ENCODE results near the gene PFDN4. TPM values are rescaled to one million over a fixed set of nuclear protein-coding genes. Genes with fewer than 3 reads are reported as not detected.

Gene PFDN4
- 75.4 TPM for polyA plus RNA-seq (2013, experiment 1 of 2)
- 70.5 TPM for polyA plus RNA-seq (2013, experiment 2 of 2)

GRCh38 chr20:54207743-54208547 is at the start of gene PFDN4:
PFDN4 (plus strand) TSS chr20:54208087; CDS start chr20:54208101, 14 bp downstream.
- Histone ChIP-seq H2BK15ac (ENCODE audit: low read depth, poor library complexity, severe bottlenecking) (peak within 1 kb of the TSS; percentile 17), H2AFZ (ENCODE audit: low read depth, low read length) (peak within 1 kb of the TSS; percentile 79), H2BK12ac (ENCODE audit: low read length in 2 of 2) (peak within 1 kb of the TSS; percentile 97 to 99), H4K8ac (ENCODE audit: low read length) (peak within 1 kb of the TSS; percentile 100), H2BK5ac (ENCODE audit: low read depth, low read length, poor library complexity, severe bottlenecking) (peak within 1 kb of the TSS; percentile 100), H2AK5ac (ENCODE audit: low read length, severe bottlenecking) (no peak within 1 kb of the TSS), H3K23ac (ENCODE audit: low read length in 2 of 2) (peak within 1 kb of the TSS; percentile 57 to 79), H3K18ac (ENCODE audit: low read depth in 1 of 2, low read length in 2 of 2) (peak within 1 kb of the TSS; percentile 99), H3K4me2 (ENCODE audit: low read length, poor library complexity, severe bottlenecking) (peak within 1 kb of the TSS; percentile 86), H3K4me1 (ENCODE audit: control insufficient read depth, insufficient read depth, low read depth, low read length) (peaks cover 2% of the 10 kb centered on the region), H2BK120ac (ENCODE audit: low read depth, low read length) (peak within 1 kb of the TSS; percentile 100), H3K4me3 (ENCODE audit: insufficient read depth in 1 of 2, low read depth in 1 of 2, low read length in 2 of 2) (peak within 1 kb of the TSS; percentile 97 to 98), H3K27me3 (ENCODE audit: control insufficient read depth in 1 of 2, insufficient read depth in 1 of 2, low read length in 2 of 2) (peaks cover 0 to 7% of the 10 kb centered on the region in 2 experiments), H3K9me3 (ENCODE audit: control insufficient read depth, low read length) (no peaks in the 10 kb centered on the region), H3K79me1 (replicated peaks; ENCODE audit: low read length, poor library complexity, severe bottlenecking) (peaks cover 19% of the 10 kb centered on the region), H3K14ac (ENCODE audit: low read length in 2 of 2) (peak within 1 kb of the TSS in 1 of 2 experiments; percentile 99), H3K36me3 (ENCODE audit: control insufficient read depth in 1 of 2, insufficient read depth in 2 of 2, low read depth in 1 of 2, low read length in 2 of 2) (peaks cover 0 to 4% of the 10 kb centered on the region in 2 experiments), H3K27ac (ENCODE audit: low read length, poor library complexity, severe bottlenecking) (peak within 1 kb of the TSS; percentile 96), H3K4ac (ENCODE audit: low read depth in 1 of 2, low read length in 2 of 2) (peak within 1 kb of the TSS; percentile 93 to 100), H4K91ac (ENCODE audit: low read length) (peak within 1 kb of the TSS; percentile 100), H3K9ac (ENCODE audit: low read length) (peak within 1 kb of the TSS; percentile 99)
- peak; percentile 89 for DNase-seq
- WGBS: under 1% methylated on average over 68 of the region's 76 CpGs

- H3K9me3 ChIP-seq (ENCODE audit: control insufficient read depth, low read length): no peaks in the 10 kb centered on the region
- 44% methylated on average over 1 of the region's 3 CpGs for WGBS
- H2AFZ ChIP-seq (ENCODE audit: low read depth, low read length): no peak overlapping the region
- no peak overlapping the region for H4K8ac ChIP-seq (ENCODE audit: low read length)
- no peak overlapping the region for H2BK15ac ChIP-seq (ENCODE audit: low read depth, poor library complexity, severe bottlenecking)
- no peaks in the 10 kb centered on the region for H3K36me3 ChIP-seq (ENCODE audit: control insufficient read depth in 1 of 2, insufficient read depth in 2 of 2, low read depth in 1 of 2, low read length in 2 of 2)
- no peak overlapping the region for H2BK5ac ChIP-seq (ENCODE audit: low read depth, low read length, poor library complexity, severe bottlenecking)
- no peak overlapping the region for H4K91ac ChIP-seq (ENCODE audit: low read length)
- DNase-seq: no peak
- H3K4ac ChIP-seq (ENCODE audit: low read depth in 1 of 2, low read length in 2 of 2): no peak overlapping the region
- no peak overlapping the region for H3K4me3 ChIP-seq (ENCODE audit: insufficient read depth in 1 of 2, low read depth in 1 of 2, low read length in 2 of 2)
- H3K27me3 ChIP-seq (ENCODE audit: control insufficient read depth in 1 of 2, insufficient read depth in 1 of 2, low read length in 2 of 2): peaks cover 27 to 39% of the 10 kb centered on the region in 2 experiments
- H2BK12ac ChIP-seq (ENCODE audit: low read length in 2 of 2): no peak overlapping the region
- peaks cover 1% of the 10 kb centered on the region for H3K4me1 ChIP-seq (ENCODE audit: control insufficient read depth, insufficient read depth, low read depth, low read length)
- H3K27ac ChIP-seq (ENCODE audit: low read length, poor library complexity, severe bottlenecking): no peak overlapping the region
- H3K79me1 ChIP-seq (replicated peaks; ENCODE audit: low read length, poor library complexity, severe bottlenecking): no peaks in the 10 kb centered on the region
- H3K9ac ChIP-seq (ENCODE audit: low read length): no peak overlapping the region
- no peak overlapping the region for H3K18ac ChIP-seq (ENCODE audit: low read depth in 1 of 2, low read length in 2 of 2)
- H3K4me2 ChIP-seq (ENCODE audit: low read length, poor library complexity, severe bottlenecking): no peak overlapping the region
- no peak overlapping the region for H2BK120ac ChIP-seq (ENCODE audit: low read depth, low read length)
- H2AK5ac ChIP-seq (ENCODE audit: low read length, severe bottlenecking): no peak overlapping the region
- H3K23ac ChIP-seq (ENCODE audit: low read length in 2 of 2): no peak overlapping the region
- no peak overlapping the region for H3K14ac ChIP-seq (ENCODE audit: low read length in 2 of 2)
Observed at GRCh38 chr20:54158226-54158625, 49.7 kb upstream of the PFDN4 start.

- Histone ChIP-seq H3K36me3 (ENCODE audit: control insufficient read depth in 1 of 2, insufficient read depth in 2 of 2, low read depth in 1 of 2, low read length in 2 of 2) (no peaks in the 10 kb centered on the region), H2BK15ac (ENCODE audit: low read depth, poor library complexity, severe bottlenecking) (no peak overlapping the region), H3K18ac (ENCODE audit: low read depth in 1 of 2, low read length in 2 of 2) (no peak overlapping the region), H3K14ac (ENCODE audit: low read length in 2 of 2) (no peak overlapping the region), H2BK5ac (ENCODE audit: low read depth, low read length, poor library complexity, severe bottlenecking) (no peak overlapping the region), H3K4me3 (ENCODE audit: insufficient read depth in 1 of 2, low read depth in 1 of 2, low read length in 2 of 2) (no peak overlapping the region), H4K8ac (ENCODE audit: low read length) (no peak overlapping the region), H3K9me3 (ENCODE audit: control insufficient read depth, low read length) (no peaks in the 10 kb centered on the region), H3K23ac (ENCODE audit: low read length in 2 of 2) (no peak overlapping the region), H2BK120ac (ENCODE audit: low read depth, low read length) (no peak overlapping the region), H3K27ac (ENCODE audit: low read length, poor library complexity, severe bottlenecking) (no peak overlapping the region), H3K27me3 (ENCODE audit: control insufficient read depth in 1 of 2, insufficient read depth in 1 of 2, low read length in 2 of 2) (peaks cover 27 to 44% of the 10 kb centered on the region in 2 experiments), H3K4me2 (ENCODE audit: low read length, poor library complexity, severe bottlenecking) (no peak overlapping the region), H3K4ac (ENCODE audit: low read depth in 1 of 2, low read length in 2 of 2) (no peak overlapping the region), H2BK12ac (ENCODE audit: low read length in 2 of 2) (no peak overlapping the region), H3K4me1 (ENCODE audit: control insufficient read depth, insufficient read depth, low read depth, low read length) (peaks cover 1% of the 10 kb centered on the region), H4K91ac (ENCODE audit: low read length) (no peak overlapping the region), H3K9ac (ENCODE audit: low read length) (no peak overlapping the region), H3K79me1 (replicated peaks; ENCODE audit: low read length, poor library complexity, severe bottlenecking) (no peaks in the 10 kb centered on the region), H2AK5ac (ENCODE audit: low read length, severe bottlenecking) (no peak overlapping the region), H2AFZ (ENCODE audit: low read depth, low read length) (no peak overlapping the region)
- no peak for DNase-seq
- WGBS: 90% methylated on average over 5 of the region's 8 CpGs
Observed at GRCh38 chr20:54158856-54159418, 49.0 kb upstream of the PFDN4 start.

All from mesenchymal stem cell (in vitro differentiated cells and primary cell).